Fibroblast of lung (primary cell): ENCODE results near the gene ACAP3. TPM values are rescaled to one million over a fixed set of nuclear protein-coding genes. Genes with fewer than 3 reads are reported as not detected.
"Not testable (repeated sequence)": the region's sequence is repeated elsewhere in the genome, so short reads cannot be mapped to it uniquely, and the experiment has no call there.

Experiments
- DNase-seq, 2 donors: peaks; one replicate each; pipeline versions ENCODE4 v3.0.0 to v3.0.0-alpha.2; 2010; ENCODE audit warnings: low read depth in 2 of 2
- H2AFZ ChIP-seq: 2 replicates; pipeline ENCODE4 v1.5.1; 2012; ENCODE audit warnings: low read length, control low read depth, inconsistent platforms
- H3K27ac ChIP-seq: 2 replicates; pipeline ENCODE4 v1.5.1; 2011; ENCODE audit warnings: low read length, control low read depth; ENCODE audit not compliant: insufficient read depth
- H3K27me3 ChIP-seq: 2 replicates; pipeline ENCODE4 v1.5.1; 2011; ENCODE audit warnings: mild to moderate bottlenecking, low read length; ENCODE audit not compliant: control insufficient read depth, insufficient read depth
- H3K36me3 ChIP-seq: 2 replicates; pipeline ENCODE4 v1.5.1; 2011; ENCODE audit warnings: low read length; ENCODE audit not compliant: control insufficient read depth, insufficient read depth
- H3K4me1 ChIP-seq: 2 replicates; pipeline ENCODE4 v1.5.1; 2011; ENCODE audit warnings: low read length; ENCODE audit not compliant: control insufficient read depth, insufficient read depth; ENCODE audit errors: extremely low read depth
- H3K4me2 ChIP-seq: 2 replicates; pipeline ENCODE4 v1.5.1; 2011; ENCODE audit warnings: low read length, control low read depth; ENCODE audit not compliant: insufficient read depth; ENCODE audit errors: extremely low read depth
- H3K4me3 ChIP-seq, 4 experiments: fragments of 200-600 bp in 1 of 4; sonication (generic) in 1 of 4; replicated peaks in 1 of 4; 2 replicates each; pipeline ENCODE4 v1.5.1; 2011 to 2016; ENCODE audit warnings: low read length in 4 of 4, low read depth in 3 of 4, mild to moderate bottlenecking in 3 of 4, control low read depth in 2 of 4, inconsistent platforms in 1 of 4, mixed read lengths in 1 of 4; ENCODE audit not compliant: insufficient read depth in 1 of 4; ENCODE audit errors: control extremely low read depth in 1 of 4
- H3K79me2 ChIP-seq: 2 replicates; pipeline ENCODE4 v1.5.1; 2012; ENCODE audit warnings: mild to moderate bottlenecking, low read length, inconsistent platforms; ENCODE audit not compliant: control insufficient read depth, insufficient read depth
- H3K9ac ChIP-seq: 2 replicates; pipeline ENCODE4 v1.5.1; 2011; ENCODE audit warnings: mild to moderate bottlenecking, low read length, control low read depth; ENCODE audit not compliant: insufficient read depth
- H3K9me3 ChIP-seq: 2 replicates; pipeline ENCODE4 v1.5.1; 2012; ENCODE audit warnings: low read depth, low read length; ENCODE audit not compliant: control insufficient read depth, insufficient read depth
- H4K20me1 ChIP-seq: 2 replicates; pipeline ENCODE4 v1.5.1; 2011; ENCODE audit warnings: low read length; ENCODE audit not compliant: control insufficient read depth, insufficient read depth; ENCODE audit errors: extremely low read depth
- EZH2 ChIP-seq: IDR thresholded peaks from 2 replicates; pipeline ENCODE4 v1.5.1; 2012; ENCODE audit warnings: low read length, control low read depth, mild to moderate bottlenecking; ENCODE audit errors: missing control alignments
- polyA plus RNA-seq, 2 donors: library from polyadenylated mRNA; depleted of rRNA in 1 of 2; stranded (reverse) in 1 of 2; unstranded in 1 of 2; fragments of >200 nt; gene quantifications; 2 replicates each; pipeline ENCODE4 v1.2.1, GENCODE V29; 2011 to 2012; ENCODE audit warnings: missing spikeins in 1 of 2
- total RNA-seq: library from RNA; depleted of rRNA; stranded (reverse); fragments of >200 nt; gene quantifications from 2 replicates; pipeline ENCODE4 v1.2.1, GENCODE V29; 2014
- TF ChIP-seq, protein P1 (sequence below), 2 donors: IDR thresholded peaks in 1 of 2; conservative IDR thresholded peaks in 1 of 2; 1 replicate in 1 of 2; 2 replicates in 1 of 2; pipeline ENCODE4 v1.5.1; 2011 to 2012; ENCODE audit warnings: low read length in 2 of 2, control low read depth in 1 of 2, inconsistent platforms in 1 of 2, low read depth in 1 of 2, mild to moderate bottlenecking in 1 of 2

ACAP3 gene
- total and polyA plus RNA-seq, 2 donors (not counting 1 experiment from before 2014, with no cell fraction given), result 15.3 to 50.9 TPM

DNA sequence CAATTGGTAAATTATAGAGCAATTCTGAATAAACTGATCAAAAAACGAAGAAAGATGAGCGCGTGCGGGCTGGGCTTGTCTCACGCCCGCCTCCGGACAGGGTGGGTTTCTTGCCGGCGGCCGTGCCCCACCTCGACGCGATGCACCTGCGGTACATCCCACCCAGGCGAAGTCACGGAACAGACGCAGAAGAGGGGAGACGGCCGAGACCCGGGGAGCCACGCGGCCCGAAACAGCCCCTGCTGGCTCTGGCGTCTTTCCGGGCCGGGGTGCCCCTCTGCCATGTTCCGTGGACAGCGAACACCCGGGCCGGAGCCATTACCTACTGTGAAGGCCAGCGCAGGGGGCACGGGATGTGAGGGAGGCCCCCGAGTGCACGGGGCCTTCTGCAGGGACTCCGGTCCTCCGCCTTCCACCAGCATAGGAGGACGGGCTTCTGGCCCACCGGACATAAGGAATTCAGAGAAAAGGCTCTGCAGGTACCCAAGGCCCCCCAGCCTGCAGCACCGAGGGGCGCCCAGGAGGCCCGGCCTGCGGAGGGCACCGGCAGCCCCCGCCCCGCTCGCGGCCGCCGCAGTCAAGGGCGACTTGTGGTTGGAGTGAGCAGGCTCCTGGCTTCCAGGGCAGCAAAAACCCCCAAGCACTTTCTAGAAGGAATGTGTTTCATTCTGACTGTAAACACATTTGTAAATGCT, 53.6 kb downstream of the ACAP3 start:
- no peaks in the 10 kb centered on the region for H3K9me3 ChIP-seq
- H4K20me1 ChIP-seq, result no peaks in the 10 kb centered on the region
- H3K9ac ChIP-seq, result no peak overlapping the region
- no peak overlapping the region for H3K4me2 ChIP-seq
- peaks cover 11% of the 10 kb centered on the region for H3K79me2 ChIP-seq
- H2AFZ ChIP-seq, result no peak overlapping the region
- peaks cover 2% of the 10 kb centered on the region for H3K4me1 ChIP-seq
- no peak for TF ChIP-seq EZH2
- TF ChIP-seq, protein P1, sequence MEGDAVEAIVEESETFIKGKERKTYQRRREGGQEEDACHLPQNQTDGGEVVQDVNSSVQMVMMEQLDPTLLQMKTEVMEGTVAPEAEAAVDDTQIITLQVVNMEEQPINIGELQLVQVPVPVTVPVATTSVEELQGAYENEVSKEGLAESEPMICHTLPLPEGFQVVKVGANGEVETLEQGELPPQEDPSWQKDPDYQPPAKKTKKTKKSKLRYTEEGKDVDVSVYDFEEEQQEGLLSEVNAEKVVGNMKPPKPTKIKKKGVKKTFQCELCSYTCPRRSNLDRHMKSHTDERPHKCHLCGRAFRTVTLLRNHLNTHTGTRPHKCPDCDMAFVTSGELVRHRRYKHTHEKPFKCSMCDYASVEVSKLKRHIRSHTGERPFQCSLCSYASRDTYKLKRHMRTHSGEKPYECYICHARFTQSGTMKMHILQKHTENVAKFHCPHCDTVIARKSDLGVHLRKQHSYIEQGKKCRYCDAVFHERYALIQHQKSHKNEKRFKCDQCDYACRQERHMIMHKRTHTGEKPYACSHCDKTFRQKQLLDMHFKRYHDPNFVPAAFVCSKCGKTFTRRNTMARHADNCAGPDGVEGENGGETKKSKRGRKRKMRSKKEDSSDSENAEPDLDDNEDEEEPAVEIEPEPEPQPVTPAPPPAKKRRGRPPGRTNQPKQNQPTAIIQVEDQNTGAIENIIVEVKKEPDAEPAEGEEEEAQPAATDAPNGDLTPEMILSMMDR (conservative IDR thresholded peaks at IDR 0.05 in 1 of 2, IDR thresholded peaks at IDR 0.05 in 1 of 2; ENCODE audit: low read depth in 1 of 2, low read length in 2 of 2), result no peak
- no peak overlapping the region for H3K4me3 ChIP-seq
- H3K27ac ChIP-seq, result no peak overlapping the region
- DNase-seq, result no peak
- H3K36me3 ChIP-seq, result peaks cover 27% of the 10 kb centered on the region
- H3K27me3 ChIP-seq, result no peaks in the 10 kb centered on the region

DNA sequence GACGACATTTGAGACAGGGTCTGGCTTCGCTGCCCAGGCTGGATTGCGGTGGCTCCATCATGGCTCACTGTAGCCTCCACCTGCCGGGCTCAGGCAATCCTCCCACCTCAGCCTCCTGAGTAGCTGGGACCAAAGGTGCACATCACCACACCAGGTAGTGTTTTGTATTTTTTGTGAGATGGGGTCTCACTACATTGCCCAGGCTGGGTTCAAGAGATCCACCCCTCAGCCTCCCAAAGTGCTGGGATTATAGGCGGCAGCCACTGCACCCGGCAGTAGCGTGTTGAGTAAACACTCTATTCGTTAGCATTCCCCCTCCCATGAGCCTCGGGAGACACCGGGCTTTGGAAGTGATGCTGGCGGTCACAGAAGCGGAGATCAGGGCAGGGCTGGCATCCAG, 54.4 kb downstream of the ACAP3 start:
- no peak for DNase-seq
- no peaks in the 10 kb centered on the region for H3K4me1 ChIP-seq
- H3K4me2 ChIP-seq, result no peak overlapping the region
- H4K20me1 ChIP-seq, result no peaks in the 10 kb centered on the region
- H3K79me2 ChIP-seq, result peaks cover 5% of the 10 kb centered on the region
- H3K27ac ChIP-seq, result no peak overlapping the region
- H3K9ac ChIP-seq, result no peak overlapping the region
- TF ChIP-seq, protein P1 (conservative IDR thresholded peaks at IDR 0.05 in 1 of 2, IDR thresholded peaks at IDR 0.05 in 1 of 2; ENCODE audit: low read depth in 1 of 2, low read length in 2 of 2), result no peak
- TF ChIP-seq EZH2, result no peak
- H2AFZ ChIP-seq, result no peak overlapping the region
- no peak overlapping the region for H3K4me3 ChIP-seq
- H3K9me3 ChIP-seq, result no peaks in the 10 kb centered on the region
- no peaks in the 10 kb centered on the region for H3K27me3 ChIP-seq
- H3K36me3 ChIP-seq, result peaks cover 23% of the 10 kb centered on the region

DNA sequence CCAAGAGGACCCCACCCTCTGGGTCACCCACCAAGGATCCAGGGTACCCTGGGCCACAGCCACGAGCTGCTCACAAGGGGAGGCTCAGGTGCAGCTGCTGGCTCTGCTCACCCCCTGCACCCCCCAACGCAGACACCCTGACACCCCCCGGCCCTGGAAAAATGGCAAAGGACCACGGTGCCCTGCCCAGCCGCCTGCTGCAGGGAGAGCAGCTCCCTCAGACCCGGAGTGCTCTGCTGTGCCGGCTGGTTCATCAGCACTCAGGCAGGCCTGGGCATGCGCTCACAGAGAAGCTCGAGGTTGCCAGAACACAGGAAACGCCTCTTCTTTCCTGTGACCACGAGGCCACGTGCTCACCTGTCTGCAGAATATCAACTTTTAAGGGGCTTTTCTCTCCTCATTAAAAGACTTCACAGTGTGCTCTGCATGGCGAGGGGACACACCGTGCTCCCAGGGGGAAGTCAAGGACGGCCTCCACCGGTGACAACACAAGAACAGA, 56.9 kb downstream of the ACAP3 start:
- no peaks in the 10 kb centered on the region for H3K79me2 ChIP-seq
- H3K9me3 ChIP-seq, result no peaks in the 10 kb centered on the region
- no peak overlapping the region for H3K27ac ChIP-seq
- TF ChIP-seq EZH2, result no peak
- TF ChIP-seq, protein P1 (conservative IDR thresholded peaks at IDR 0.05 in 1 of 2, IDR thresholded peaks at IDR 0.05 in 1 of 2; ENCODE audit: low read depth in 1 of 2, low read length in 2 of 2), result no peak
- H3K27me3 ChIP-seq, result no peaks in the 10 kb centered on the region
- no peak overlapping the region for H3K9ac ChIP-seq
- no peak overlapping the region for H2AFZ ChIP-seq
- H4K20me1 ChIP-seq, result no peaks in the 10 kb centered on the region
- no peak overlapping the region for H3K4me2 ChIP-seq
- H3K4me1 ChIP-seq, result no peaks in the 10 kb centered on the region
- H3K36me3 ChIP-seq, result peaks cover 17% of the 10 kb centered on the region
- DNase-seq, result no peak
- no peak overlapping the region for H3K4me3 ChIP-seq

DNA sequence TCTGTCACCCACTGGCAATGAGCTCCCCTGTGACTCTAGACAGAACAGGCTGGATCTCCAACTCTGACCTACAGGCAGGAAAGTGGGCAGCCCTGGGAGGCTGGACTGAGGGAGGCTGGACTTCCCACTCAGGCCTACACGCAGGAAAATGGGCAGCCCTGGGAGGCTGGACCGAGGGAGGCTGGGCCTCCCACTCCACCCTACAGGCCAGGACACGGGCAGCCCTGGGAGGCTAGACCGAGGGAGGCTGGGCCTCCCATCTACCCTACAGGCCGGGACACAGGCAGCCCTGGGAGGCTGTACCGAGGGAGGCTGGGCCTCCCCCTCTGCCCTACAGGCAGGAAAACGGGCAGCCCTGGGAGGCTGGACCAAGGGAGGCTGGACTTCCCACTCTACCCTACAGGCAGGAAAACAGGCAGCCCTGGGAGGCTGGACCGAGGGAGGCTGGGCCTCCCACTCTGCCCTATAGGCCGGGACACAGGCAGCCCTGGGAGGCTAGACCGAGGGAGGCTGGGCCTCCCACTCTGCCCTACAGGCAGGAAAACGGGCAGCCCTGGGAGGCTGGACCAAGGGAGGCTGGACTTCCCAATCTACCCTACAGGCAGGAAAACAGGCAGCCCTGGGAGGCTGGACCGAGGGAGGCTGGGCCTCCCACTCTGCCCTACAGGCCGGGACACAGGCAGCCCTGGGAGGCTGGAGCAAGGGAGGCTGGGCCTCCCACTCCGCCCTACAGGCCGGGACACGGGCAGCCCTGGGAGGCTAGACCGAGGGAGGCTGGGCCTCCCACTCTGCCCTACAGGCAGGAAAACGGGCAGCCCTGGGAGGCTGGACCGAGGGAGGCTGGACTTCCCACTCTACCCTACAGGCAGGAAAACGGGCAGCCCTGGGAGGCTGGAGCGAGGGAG, 59.5 kb downstream of the ACAP3 start:
- H3K9ac ChIP-seq, H2AFZ ChIP-seq, DNase-seq, H3K4me1 ChIP-seq, H3K4me3 ChIP-seq, H4K20me1 ChIP-seq, H3K27me3 ChIP-seq, H3K4me2 ChIP-seq, H3K36me3 ChIP-seq, H3K27ac ChIP-seq, H3K79me2 ChIP-seq, H3K9me3 ChIP-seq: not testable (repeated sequence)
